22Rv1 (cell line): Measurements from ENCODE around the gene RAB11FIP5.

Source experiments
- CTCF ChIP-seq: fragments of 450-650 bp; IDR thresholded peaks from 2 replicates; pipeline ENCODE4 v1.5.1; 2017; ENCODE audit warnings: mild to moderate bottlenecking
- ZFX ChIP-seq: fragments of 450-650 bp; IDR thresholded peaks from 2 replicates; pipeline ENCODE4 v1.6.1; 2017; ENCODE audit warnings: antibody characterized with exemption, borderline replicate concordance

GRCh38 chr2:73112913-73113854 is at the start of gene RAB11FIP5:
- TF ChIP-seq CTCF = no peak
- TF ChIP-seq ZFX = no peak
